Effector CD4-positive, alpha-beta T cell (primary cell): ENCODE results near the gene HOTAIR.

Experiments used
- DNase-seq: peaks from one replicate; pipeline ENCODE4 v3.0.0-alpha.2; 2020

HOTAIR gene

GRCh38 chr12:53939141-53940108, 35.3 kb downstream of the HOTAIR start:
- DNase-seq: no peak

- no peak for DNase-seq
Measured at GRCh38 chr12:53938326-53939140, 36.2 kb downstream of the HOTAIR start, which contains the start of gene HOXC13. Gene HOXC13, plus strand, starts transcription at chr12:53938831. Its CDS starts 76 bp downstream, at chr12:53938907.

GRCh38 chr12:53937596-53938325, 37.0 kb downstream of the HOTAIR start:
- no peak for DNase-seq

GRCh38 chr12:53937099-53937498, 37.7 kb downstream of the HOTAIR start:
- no peak for DNase-seq

DNA sequence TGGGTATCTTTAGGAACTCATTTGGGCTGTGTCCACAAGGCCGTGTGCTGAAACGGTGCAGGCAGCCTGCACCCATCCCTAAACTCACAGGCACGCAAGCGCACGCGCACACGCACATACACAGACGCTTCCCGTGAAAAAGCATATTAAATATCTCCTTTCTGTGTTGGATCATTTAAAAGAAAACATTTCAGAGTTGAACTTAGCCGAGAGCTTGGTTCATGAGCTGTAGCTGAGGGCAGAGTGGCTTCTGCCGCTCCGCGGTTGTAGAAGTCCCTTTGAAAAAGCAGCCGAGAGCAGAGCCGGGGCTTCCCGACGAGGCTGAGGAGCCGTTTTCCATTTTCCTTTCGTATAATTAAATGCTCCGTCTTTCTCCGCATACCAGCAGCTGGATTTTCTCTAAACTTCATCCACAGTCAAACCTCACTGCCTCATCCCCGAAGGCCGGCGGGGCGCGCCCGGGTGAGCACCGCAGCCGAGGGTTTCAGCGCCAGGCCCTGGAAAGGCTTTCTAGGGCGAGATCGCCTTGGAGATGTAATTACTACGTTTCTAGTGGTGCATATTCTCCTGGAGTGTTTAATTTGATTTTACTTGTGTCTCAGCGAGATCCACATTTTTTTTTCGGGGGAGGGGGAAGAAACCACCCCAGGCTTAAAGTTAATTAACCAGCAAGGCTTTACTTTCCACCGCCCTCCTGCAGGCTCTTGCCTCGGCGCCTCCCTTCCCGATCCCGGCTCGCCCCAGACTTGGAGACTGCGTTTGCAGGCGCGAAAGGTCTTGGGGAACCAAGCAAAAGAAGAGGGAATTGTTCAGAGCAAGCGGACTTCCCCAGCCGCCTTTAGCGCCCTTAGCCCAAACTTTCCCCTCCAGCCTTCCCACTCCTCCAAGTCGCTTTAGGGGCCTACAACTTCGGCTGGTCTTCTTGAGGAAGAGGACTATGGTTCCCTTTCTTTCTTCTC, 39.1 kb downstream of the HOTAIR start:
- no peak for DNase-seq

- DNase-seq: no peak
Measured at GRCh38 chr12:53932915-53933314, 41.8 kb downstream of the HOTAIR start.

DNA sequence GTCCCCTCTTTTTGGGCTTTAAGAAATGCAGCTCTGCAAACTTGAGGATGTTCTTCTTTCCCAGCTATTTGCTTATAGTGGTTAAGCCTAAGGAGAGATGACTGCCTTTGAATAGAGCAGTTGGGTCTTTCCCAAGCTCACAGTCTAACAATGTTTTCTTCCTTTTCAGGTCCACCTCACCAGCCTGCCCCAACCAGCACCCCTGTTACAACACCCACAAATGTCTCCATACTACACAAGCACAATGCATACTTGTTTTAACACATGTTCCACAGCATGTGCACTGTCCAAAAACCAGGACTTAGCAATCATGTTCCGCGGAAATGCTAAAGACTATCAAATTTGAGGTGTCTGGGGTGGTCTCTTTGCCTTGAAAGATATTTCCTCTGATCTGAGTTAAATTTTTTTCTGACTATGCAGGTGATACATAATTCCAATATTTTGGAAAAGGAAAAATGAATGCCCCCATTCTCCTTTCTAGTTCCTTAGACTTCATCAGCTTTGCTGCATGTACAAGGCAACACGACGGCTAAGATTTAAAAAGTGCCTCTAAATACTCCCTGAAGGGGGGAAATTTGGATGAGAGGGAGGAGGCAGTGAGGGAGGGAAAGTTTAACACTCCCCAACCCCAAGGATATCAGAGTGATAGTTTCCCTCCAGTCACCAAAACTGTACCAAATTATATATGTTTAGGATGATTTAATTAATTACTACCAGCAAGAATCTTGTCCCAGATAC, 42.7 kb downstream of the HOTAIR start:
- no peak for DNase-seq

DNA sequence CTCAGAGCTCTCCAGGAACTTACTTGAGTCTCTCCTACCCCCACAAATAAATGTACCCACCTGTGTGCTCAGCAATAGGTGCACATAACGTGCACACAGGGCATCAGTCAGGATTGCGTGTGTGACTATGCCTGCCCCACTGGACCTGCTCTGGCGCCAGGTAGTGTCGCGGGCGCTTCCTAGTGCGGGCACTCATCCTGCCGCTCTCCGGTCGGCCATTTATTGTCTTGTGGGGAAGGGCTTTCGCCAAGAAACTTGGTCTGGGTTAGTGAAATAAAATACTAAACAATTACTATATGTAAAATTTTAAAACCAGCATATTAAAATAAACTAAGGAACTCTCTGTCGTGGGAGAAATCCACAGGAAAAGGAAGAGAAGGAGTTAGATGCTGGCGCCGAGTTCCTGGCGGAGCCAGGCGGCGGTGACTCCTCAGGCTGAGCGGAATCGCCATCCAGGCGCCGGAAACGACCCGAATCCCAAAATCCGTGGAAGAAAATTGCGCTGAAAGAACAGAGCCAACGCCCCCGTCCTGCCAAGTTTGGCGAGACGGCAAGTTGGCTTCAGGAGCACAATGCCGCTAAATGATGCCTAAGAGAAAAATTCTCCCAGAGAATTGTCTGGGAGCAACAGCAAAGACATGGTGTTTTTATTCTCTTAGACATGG, 44.0 kb downstream of the HOTAIR start:
- no peak for DNase-seq

GRCh38 chr12:53929527-53929926, 45.2 kb downstream of the HOTAIR start:
- DNase-seq: no peak

GRCh38 chr12:53928054-53928835, 46.5 kb downstream of the HOTAIR start:
- DNase-seq: no peak

- DNase-seq: no peak
Measured at GRCh38 chr12:53927220-53928029, 47.3 kb downstream of the HOTAIR start.

DNA sequence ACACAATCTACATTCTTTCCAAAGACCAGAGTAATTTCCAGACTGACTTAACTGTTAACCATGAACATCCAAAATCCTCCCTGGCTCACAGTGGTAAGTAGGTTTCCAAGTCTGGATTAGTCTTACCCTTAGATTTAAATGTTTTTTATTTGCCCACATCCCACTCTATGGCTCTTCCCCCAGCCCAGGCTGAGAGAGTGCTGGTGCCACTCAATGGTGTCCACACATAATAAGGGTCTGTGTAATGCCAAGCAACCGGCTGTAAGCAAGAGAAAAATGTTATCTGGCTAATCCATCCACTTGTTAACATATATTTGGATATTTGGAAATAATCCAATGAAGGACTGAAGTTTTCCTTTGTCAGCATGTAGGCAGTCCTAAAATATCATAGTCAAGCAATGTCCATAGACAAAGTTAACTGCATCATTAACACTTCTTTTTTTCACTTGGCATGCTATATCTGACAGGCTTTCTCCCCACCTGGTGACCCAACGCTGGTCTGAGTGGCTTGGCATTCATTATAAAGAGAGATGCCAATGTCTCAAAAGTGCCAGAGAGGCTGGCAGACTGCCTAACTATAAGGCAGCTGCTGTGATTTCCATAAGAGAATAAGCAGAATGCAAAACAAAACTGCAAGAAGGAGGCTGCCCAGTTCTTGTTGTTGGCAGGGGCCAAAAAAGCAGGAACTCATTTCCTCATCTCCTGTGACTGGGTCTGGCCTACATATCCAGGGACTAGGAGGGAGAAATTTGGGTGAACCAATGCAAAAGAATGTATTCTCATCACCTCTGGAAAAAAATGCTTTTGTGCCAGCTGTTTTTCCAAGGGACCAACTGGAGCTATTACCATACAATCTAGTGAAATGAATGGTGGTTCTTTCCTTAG, 50.0 kb downstream of the HOTAIR start:
- DNase-seq: no peak

- no peak for DNase-seq
Measured at GRCh38 chr12:53916788-53917655, 57.7 kb downstream of the HOTAIR start.
